ENCODE results near the gene ERG.

The ERG gene

DNA sequence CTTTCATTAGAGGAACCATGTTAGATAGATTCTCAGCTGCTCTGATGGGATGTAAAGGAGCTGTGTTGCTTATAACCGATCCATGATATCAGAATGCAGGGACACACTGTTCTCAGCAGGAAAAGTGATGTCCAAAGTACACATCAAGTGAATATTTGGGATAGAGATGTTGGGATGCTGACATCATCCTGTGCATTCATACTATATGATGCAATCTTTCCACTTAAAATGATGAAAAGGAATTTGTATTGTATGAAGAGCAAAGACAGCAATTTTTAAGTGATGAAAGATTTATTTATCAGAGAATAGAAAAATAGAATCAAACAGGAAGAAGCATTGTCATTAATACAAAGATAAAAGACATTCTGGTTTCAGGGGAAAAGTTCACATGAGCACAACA lies 110.1 kb downstream of the ERG start:
- DNase-seq = no peak

DNA sequence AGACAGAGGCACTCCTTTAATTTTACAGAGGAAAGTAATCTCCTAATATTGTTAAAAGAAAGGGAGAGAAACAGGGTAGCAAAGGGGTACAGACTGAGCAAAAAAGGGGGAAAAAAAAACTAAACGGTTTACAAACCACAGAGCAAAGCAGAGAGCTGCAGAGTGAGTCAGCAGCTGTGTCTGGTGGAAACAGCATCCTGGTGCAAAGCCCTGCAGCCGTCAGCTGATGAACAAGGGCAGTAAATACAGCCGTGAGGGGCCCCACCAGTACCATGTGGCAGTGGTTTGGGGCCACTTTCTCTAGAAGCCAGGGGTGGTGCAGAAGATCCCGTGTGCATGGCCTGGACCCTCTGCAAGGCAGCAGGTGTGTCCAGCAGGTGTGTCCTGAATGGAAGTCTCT lies 111.3 kb downstream of the ERG start:
- DNase-seq = peak; percentile 48

GRCh38 chr21:38385427-38386175 lies 112.7 kb downstream of the ERG start:
- DNase-seq = no peak

DNA sequence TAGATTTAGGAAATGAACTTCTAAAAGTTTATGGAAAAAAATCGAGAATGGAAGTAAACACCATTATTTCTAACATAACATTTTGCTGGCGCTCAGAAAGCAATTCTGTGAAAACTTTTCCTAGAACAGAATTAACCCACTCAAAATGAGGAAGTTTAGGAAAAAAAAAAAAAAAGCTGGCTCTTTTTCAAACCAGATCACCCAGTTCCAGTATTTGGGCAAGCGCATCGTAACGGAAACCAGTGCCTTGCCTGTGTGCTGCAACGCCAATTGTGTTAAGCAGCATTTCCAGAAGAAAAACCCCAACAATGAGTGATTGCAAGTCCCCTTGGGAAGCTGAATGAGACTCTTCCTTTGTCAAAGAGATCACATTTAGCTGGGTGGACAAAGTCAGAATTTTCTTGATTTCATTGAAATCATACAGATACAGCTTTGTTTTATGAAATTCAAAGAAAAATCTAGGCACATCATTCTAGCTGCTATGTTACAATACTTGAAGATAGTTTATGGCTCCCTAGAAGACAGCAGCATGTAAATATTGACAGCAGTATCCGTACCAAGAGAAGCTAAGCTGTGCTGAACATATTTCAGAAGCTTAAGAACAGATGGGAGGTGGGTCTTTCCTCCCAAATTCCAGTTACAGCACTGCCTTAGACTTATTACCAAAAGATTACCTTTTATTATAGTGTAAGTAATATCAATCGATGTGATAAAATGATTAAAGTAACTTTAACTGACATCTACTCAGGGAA lies 113.4 kb downstream of the ERG start:
- peak; percentile 34 for DNase-seq

DNA sequence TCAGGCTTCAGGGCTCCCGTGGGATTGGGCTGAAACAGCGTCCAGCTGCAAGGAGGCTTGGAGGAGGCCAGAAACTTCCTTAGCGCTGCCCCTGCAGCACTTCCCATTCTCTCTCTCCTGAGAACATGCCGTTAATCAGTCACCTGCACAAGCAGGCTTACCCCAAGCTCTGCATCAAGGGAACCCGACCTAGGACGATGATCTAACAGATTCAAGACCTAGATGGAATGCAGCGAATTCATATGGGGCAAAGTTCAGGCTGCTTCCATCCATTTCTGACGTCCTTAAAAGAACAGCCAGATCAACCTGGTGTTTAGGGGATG lies 114.1 kb downstream of the ERG start:
- DNase-seq = no peak

DNA sequence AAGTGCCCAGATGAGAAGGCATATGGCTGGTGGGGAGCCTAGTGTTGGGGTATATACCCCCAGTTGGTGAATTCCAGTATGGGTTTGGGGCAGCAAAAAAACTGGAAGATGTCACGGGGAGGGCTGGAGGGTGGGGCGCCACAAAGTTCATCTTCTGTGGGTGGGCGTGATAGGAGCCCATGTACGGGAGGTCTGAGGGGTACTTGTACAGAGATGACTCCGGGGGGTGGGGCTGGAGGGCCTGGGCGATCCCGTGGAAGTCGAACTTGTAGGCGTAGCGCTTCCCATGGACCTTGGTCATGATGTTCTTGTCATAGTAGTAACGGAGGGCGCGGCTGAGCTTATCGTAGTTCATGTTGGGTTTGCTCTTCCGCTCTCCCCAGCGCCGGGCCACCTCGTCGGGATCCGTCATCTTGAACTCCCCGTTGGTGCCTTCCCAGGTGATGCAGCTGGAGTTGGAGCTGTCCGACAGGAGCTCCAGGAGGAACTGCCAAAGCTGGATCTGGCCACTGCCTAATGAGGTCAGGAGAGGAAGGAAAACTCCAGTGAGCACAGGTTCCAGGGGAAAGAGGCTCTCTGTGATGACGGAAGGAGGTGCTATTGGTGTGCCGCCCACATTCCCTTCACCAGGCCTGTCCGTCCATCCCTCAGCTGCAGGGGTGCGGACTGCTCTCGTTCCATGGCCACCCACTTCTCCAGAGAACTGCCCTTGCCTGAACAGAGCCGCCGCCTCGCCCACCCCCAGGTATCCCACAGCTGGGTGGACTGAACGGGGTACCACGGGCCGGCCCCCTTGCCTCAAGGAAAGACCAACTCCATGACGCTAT lies 114.7 kb downstream of the ERG start:
- no peak for DNase-seq

GRCh38 chr21:38380481-38381137 lies 117.7 kb downstream of the ERG start:
- no peak for DNase-seq

GRCh38 chr21:38379147-38379546 lies 119.1 kb downstream of the ERG start:
- no peak for DNase-seq

GRCh38 chr21:38377165-38378088 lies 120.8 kb downstream of the ERG start:
- no peak for DNase-seq

GRCh38 chr21:38376693-38377092 lies 121.6 kb downstream of the ERG start:
- no peak for DNase-seq

DNA sequence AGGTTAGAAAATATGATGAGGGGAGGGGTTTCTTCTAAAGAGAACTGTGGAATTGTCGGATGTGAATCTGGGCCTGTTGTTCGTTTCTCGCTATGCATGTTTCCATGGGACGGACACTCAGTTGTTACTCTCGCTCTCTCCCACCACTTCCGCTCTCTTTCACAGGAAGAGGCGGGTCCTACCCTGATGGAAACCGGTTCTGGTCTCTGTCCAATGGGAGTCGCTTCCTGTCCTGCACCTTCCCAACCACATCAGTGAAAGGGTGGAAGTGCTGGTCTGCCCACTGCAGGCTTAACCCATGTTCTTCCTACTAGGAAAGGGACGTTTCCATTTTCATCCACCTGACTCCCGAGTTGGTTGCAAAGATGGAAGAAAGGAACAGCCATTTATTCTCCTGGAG lies 122.0 kb downstream of the ERG start:
- DNase-seq = no peak

DNA sequence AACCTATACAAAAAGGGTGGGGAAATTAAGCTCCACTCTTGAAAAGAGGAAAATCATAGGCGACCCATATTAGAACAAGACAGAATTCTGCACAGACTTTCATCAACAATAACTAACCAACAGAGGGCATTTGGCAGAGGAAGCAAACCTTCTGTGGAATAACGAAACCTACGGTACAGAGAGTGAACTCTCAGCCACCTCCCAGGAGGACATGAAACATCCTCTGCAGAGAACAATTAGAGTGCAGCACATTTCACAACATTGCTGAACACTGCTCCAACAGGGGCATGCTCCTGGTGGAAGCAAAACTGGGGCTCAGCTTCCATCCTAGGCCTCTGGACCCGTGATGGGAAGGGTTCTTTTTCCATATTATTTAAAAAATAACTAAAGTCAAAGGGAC lies 130.6 kb downstream of the ERG start:
- no peak for DNase-seq

DNA sequence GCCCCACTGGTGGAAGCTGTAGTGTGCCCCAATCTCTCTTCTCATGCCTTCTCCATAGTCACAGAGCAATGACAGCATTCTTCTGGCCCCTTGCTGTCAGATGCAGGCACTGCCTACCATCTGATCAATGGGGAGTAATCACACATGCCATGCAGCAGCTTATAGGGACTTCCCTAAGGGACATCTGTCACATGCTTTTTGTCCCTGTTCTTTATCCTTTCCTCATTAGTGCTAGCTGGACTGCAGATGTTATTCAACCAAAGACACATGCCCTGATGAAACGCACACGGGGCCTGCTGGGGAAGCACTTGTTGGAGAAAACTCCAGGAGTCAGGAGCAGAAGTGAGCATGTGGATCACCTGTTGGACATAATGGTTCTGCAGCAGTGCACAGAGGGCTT lies 132.8 kb downstream of the ERG start:
- DNase-seq = no peak

DNA sequence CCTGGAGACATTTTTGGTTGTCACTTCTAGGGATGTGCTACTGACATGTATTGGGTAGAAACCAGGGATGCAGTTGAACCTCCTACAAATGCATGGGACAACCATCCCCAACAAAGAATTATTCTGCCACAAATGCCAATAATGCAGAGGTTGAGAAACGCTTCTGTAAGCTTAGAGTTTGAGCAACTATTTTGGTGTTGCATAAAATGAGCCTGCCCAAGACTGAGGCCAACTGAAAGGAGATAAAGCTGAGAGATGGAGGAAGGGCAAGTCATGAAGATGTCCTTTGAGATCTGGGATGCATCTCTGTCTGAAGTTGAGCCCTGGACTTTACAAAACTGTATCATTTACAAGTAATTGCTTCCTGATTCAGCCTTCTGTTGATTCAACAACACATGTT lies 134.6 kb downstream of the ERG start:
- no peak for DNase-seq

GRCh38 chr21:38361324-38361723 lies 137.0 kb downstream of the ERG start:
- no peak for DNase-seq

GRCh38 chr21:38359835-38360234 lies 138.4 kb downstream of the ERG start:
- DNase-seq = no peak

DNA sequence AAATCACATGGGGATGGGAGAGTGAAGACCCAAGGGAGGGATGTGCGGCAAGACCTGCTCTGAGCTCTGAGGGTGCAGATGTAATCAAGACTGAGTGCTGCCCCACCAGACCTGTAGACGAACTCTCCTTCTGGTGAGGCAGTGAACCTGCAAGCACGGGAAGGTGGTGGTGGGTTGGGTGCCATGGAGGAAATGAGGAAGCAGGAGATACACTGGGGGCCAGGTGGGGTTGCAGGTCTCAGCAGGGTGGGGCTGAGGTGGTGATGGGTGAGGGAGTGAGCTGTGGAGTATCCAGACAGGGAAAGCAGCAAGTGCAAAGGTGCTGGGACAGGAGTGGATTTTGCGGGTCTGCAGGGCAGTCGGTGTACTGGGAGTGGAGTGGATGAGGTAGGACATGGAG lies 139.2 kb downstream of the ERG start:
- no peak for DNase-seq

DNA sequence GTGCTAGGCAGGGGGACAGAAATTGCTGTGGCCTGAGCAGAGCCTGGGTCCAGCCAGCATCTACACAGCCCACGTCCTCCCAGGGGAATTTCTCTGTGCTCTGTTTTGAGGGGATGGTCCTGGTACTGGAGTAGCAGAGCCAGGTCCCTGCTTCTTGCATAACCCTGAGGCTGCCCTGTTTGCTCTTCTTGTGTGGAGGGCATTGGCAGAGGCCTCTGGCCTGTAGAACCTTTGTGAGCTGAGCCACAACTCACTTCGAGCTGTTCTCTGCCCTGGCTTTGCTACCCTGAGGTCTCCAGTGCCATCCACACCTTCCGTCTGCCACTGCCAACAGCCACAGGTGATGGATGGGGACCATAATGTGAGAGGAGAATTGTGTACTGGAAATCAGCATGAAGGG lies 139.6 kb downstream of the ERG start:
- DNase-seq = no peak

- DNase-seq = no peak
These were observed 140.2 kb downstream of the ERG start for GRCh38 chr21:38358098-38358497.

GRCh38 chr21:38356883-38357625 lies 141.2 kb downstream of the ERG start:
- no peak for DNase-seq

GRCh38 chr21:38355992-38356781 lies 142.1 kb downstream of the ERG start:
- peak; percentile 52 for DNase-seq

Data from KG1 (cell line).